A549 (cell line): ENCODE results near the gene ZDHHC1. TPM values are rescaled to one million over a fixed set of nuclear protein-coding genes. Genes with fewer than 3 reads are reported as not detected.

ENCODE experiments used
- ATAC-seq, 2 experiments: fragments of 200-7000 bp in 1 of 2; fragments of >200 bp in 1 of 2; cut with Nextera tagmentation in 1 of 2; cut with Tn5 transposase in 1 of 2; 3 replicates each; pipeline versions ENCODE4 v1.8.0 to v1.9.1; 2018 to 2020; ENCODE audit warnings: mild to moderate bottlenecking in 1 of 2, moderate library complexity in 1 of 2
- CTCF ChIA-PET: fragments of 300-600 bp; sonication (Branson Sonifier 250); formaldehyde crosslinking; extraction: SDS; loops from one replicate; lab custom pipeline; 2021; ENCODE audit warnings: antibody characterized with exemption, inconsistent platforms; lab: Yijun Ruan, JAX
- POLR2A ChIA-PET: fragments of 350-600 bp; formaldehyde crosslinking; extraction: SDS; loops from one replicate; lab custom pipeline; 2021; ENCODE audit warnings: antibody characterized with exemption, inconsistent platforms; lab: Yijun Ruan, JAX
- DNase-seq, 2 experiments: peaks; one replicate each; pipeline versions ENCODE4 v3.0.0 to v3.0.0-alpha.2; 2011 to 2016; ENCODE audit warnings: low read depth in 1 of 2, low spot score in 1 of 2
- FAIRE-seq: peaks from 2 replicates; lab custom pipeline; 2011; peaks lifted over from hg19 to GRCh38; lab: Jason Lieb, UNC
- H3K27ac ChIP-seq, 2 experiments: fragments of >200 bp; sonication (Bioruptor Twin); formaldehyde crosslinking; 3 replicates each; pipeline ENCODE4 v1.5.1; 2016 to 2017
- H3K4me1 ChIP-seq: fragments of >200 bp; sonication (Bioruptor Twin); formaldehyde crosslinking; 3 replicates; pipeline ENCODE4 v1.6.1; 2016
- H3K4me2 ChIP-seq: fragments of >200 bp; sonication (Bioruptor Twin); formaldehyde crosslinking; 3 replicates; pipeline ENCODE4 v1.6.1; 2016
- H3K4me3 ChIP-seq: fragments of >200 bp; sonication (Bioruptor Twin); formaldehyde crosslinking; 3 replicates; pipeline ENCODE4 v1.5.1; 2016
- H3K9me3 ChIP-seq: fragments of >200 bp; sonication (Bioruptor Twin); formaldehyde crosslinking; 3 replicates; pipeline ENCODE4 v1.6.1; 2016
- CBX2 ChIP-seq: fragments of 200-600 bp; sonication (generic); IDR thresholded peaks from 2 replicates; pipeline ENCODE4 v1.6.1; 2016; ENCODE audit warnings: low read depth, mild to moderate bottlenecking, borderline replicate concordance
- CEBPB ChIP-seq, 2 experiments: fragments of >200 bp in 1 of 2; sonication (Bioruptor Twin) in 1 of 2; formaldehyde crosslinking in 1 of 2; IDR thresholded peaks; 2 replicates each; pipeline ENCODE4 v1.6.1; 2012 to 2016
- CTCF ChIP-seq: fragments of >200 bp; sonication (Bioruptor Twin); formaldehyde crosslinking; IDR thresholded peaks from 3 replicates; pipeline ENCODE4 v1.5.1; 2016
- E2F6 ChIP-seq: IDR thresholded peaks from 2 replicates; pipeline ENCODE4 v1.6.1; 2012; ENCODE audit warnings: low read depth, borderline replicate concordance
- EHF ChIP-seq: fragments of 250-450 bp; sonication (Bioruptor Pico); IDR thresholded peaks from 2 replicates; pipeline ENCODE4 v1.5.0; 2020; ENCODE audit warnings: mild to moderate bottlenecking
- EHMT2 ChIP-seq: fragments of 200-600 bp; sonication (generic); IDR thresholded peaks from 2 replicates; pipeline ENCODE4 v1.6.1; 2016; ENCODE audit warnings: antibody characterized with exemption, low read depth, mild to moderate bottlenecking, moderate library complexity
- EP300 ChIP-seq, 2 experiments: fragments of >200 bp; sonication (Bioruptor Twin); formaldehyde crosslinking; IDR thresholded peaks; 2 replicates in 1 of 2; 3 replicates in 1 of 2; pipeline ENCODE4 v1.6.1; 2016 to 2017
- GATA3 ChIP-seq: IDR thresholded peaks from 2 replicates; pipeline ENCODE4 v1.6.1; 2012; ENCODE audit warnings: borderline replicate concordance
- HEYL ChIP-seq: fragments of 250-450 bp; sonication (Bioruptor Pico); IDR thresholded peaks from 2 replicates; pipeline ENCODE4 v1.8.0; 2021; ENCODE audit warnings: mild to moderate bottlenecking, moderate library complexity
- HOXB13 ChIP-seq: fragments of 250-450 bp; sonication (Bioruptor Pico); IDR thresholded peaks from 2 replicates; pipeline ENCODE4 v1.5.0; 2020; ENCODE audit warnings: low read depth, mild to moderate bottlenecking, moderate library complexity
- HOXB5 ChIP-seq: fragments of 250-450 bp; sonication (Bioruptor Pico); IDR thresholded peaks from 2 replicates; pipeline ENCODE4 v1.5.0; 2020; ENCODE audit warnings: mild to moderate bottlenecking, moderate library complexity
- MAFK ChIP-seq: fragments of 450-650 bp; IDR thresholded peaks from 2 replicates; pipeline ENCODE4 v1.6.1; 2014; ENCODE audit not compliant: partially characterized antibody
- MAX ChIP-seq: IDR thresholded peaks from 2 replicates; pipeline ENCODE4 v1.6.1; 2012
- NPAS2 ChIP-seq: fragments of 250-450 bp; sonication (Bioruptor Pico); IDR thresholded peaks from 2 replicates; pipeline ENCODE4 v1.8.0; 2022; ENCODE audit warnings: mild to moderate bottlenecking, moderate library complexity, borderline replicate concordance
- RARB ChIP-seq: fragments of 250-450 bp; sonication (Bioruptor Pico); IDR thresholded peaks from 2 replicates; pipeline ENCODE4 v1.8.0; 2021; ENCODE audit warnings: mild to moderate bottlenecking, moderate library complexity
- RFX5 ChIP-seq: fragments of 450-650 bp; IDR thresholded peaks from 2 replicates; pipeline ENCODE4 v1.7.1; 2014; ENCODE audit warnings: antibody characterized with exemption, mild to moderate bottlenecking, moderate library complexity
- SMC3 ChIP-seq: fragments of >200 bp; sonication (Bioruptor Twin); formaldehyde crosslinking; IDR thresholded peaks from 3 replicates; pipeline ENCODE4 v1.6.1; 2018; ENCODE audit warnings: inconsistent platforms
- USF2 ChIP-seq: fragments of 450-650 bp; IDR thresholded peaks from 2 replicates; pipeline ENCODE4 v1.6.1; 2014; ENCODE audit warnings: antibody characterized with exemption
- ZNF302 ChIP-seq: fragments of 250-450 bp; sonication (Bioruptor Pico); IDR thresholded peaks from 2 replicates; pipeline ENCODE4 v1.9.0; 2021; ENCODE audit warnings: inconsistent platforms, mild to moderate bottlenecking, moderate library complexity
- WGBS: methylation state at CpG from one replicate; pipeline ENCODE4 v1.1.6; 2017; ENCODE audit errors: missing lambda C conversion rate; 5-methylcytosine and 5-hydroxymethylcytosine counted together
- polyA plus RNA-seq, 4 experiments: library from polyadenylated mRNA; depleted of rRNA in 3 of 4; stranded (reverse); fragments of >200 nt; fragmentation: RNase III in 1 of 4; extraction: RNeasy Plus Mini Kit Qiagen cat#74134 plus additional on column Dnase treatment in 1 of 4; gene quantifications; 2 replicates in 3 of 4; 3 replicates in 1 of 4; pipeline ENCODE4 v1.2.3, GENCODE V29; 2011 to 2017

Gene ZDHHC1
- polyA plus RNA-seq, 2 of the 4 experiments (the other 2 are of a cell fraction), result 3.5 to 5.9 TPM

GRCh38 chr16:67409631-67410030, 6.6 kb downstream of the ZDHHC1 start:
- no peak for DNase-seq
- Histone ChIP-seq H3K4me3 (no peak overlapping the region), H3K4me2 (no peak overlapping the region), H3K4me1 (peaks cover 11% of the 10 kb centered on the region; the same call in 2 of the 3 replicates), H3K27ac (0 out of 6 replicates have a peak overlapping the region, but pooled peaks of 1 of the 2 experiments have one; percentile 8), H3K9me3 (no peaks in the 10 kb centered on the region)
- 90% methylated on average over 8 of the region's 9 CpGs for WGBS
- FAIRE-seq, result no peak
- no peak for ATAC-seq
- CTCF ChIA-PET, result interaction anchor here (0.6 to 3.0 kb wide), 3 partner anchors 10 to 16 kb away, joined by 3 to 17 read pairs (median 4); partner anchors contain the start of gene TPPP3
- TF ChIP-seq CBX2, result no peak
- no peak for TF ChIP-seq E2F6
- no peak for TF ChIP-seq RARB (CRISPR knock-in tag)
- no peak for TF ChIP-seq RFX5
- no peak for TF ChIP-seq NPAS2
- TF ChIP-seq CEBPB (IDR thresholded peaks at IDR 0.05), result no peak
- TF ChIP-seq GATA3, result no peak
- no peak for TF ChIP-seq EP300 (IDR thresholded peaks at IDR 0.05)
- TF ChIP-seq CTCF, result no peak
- no peak for TF ChIP-seq USF2
- no peak for TF ChIP-seq SMC3
- POLR2A ChIA-PET, result no interaction called here

- ChIA-PET POLR2A (no interaction called here), CTCF (interaction anchor here (0.6 to 3.6 kb wide), 13 partner anchors 9 to 825 kb away, joined by 3 to 17 read pairs (median 4); partner anchors contain the start of genes LRRC36, TPPP3 and ZDHHC1)
- WGBS, result 78% methylated on average over 6 of the region's 6 CpGs
- no peak overlapping the region for H3K4me3 ChIP-seq
- H3K4me2 ChIP-seq, result no peak overlapping the region
- peaks cover 11% of the 10 kb centered on the region; the same call in 2 of the 3 replicates for H3K4me1 ChIP-seq
- ATAC-seq (peak in 1 of 2 experiments; percentile 41; a peak in 3 of 6 replicates), DNase-seq (no peak), FAIRE-seq (no peak)
- TF ChIP-seq ZNF302 (CRISPR knock-in tag) (no peak), MAX (no peak), EHMT2 (no peak), HEYL (no peak), HOXB13 (CRISPR knock-in tag) (no peak)
- H3K9me3 ChIP-seq, result no peaks in the 10 kb centered on the region
- no peak overlapping the region for H3K27ac ChIP-seq
Measured at GRCh38 chr16:67407788-67408452, 8.4 kb downstream of the ZDHHC1 start.

GRCh38 chr16:67407176-67407787, 9.0 kb downstream of the ZDHHC1 start:
- no peak; a peak in 1 of 6 replicates for ATAC-seq
- TF ChIP-seq EP300 (IDR thresholded peaks at IDR 0.05) (no peak), EHF (CRISPR knock-in tag) (no peak), MAFK (no peak), HOXB5 (CRISPR knock-in tag) (no peak)
- TF ChIP-seq, all 56 proteins: peak for 0
- DNase-seq (no peak), FAIRE-seq (no peak)
- Histone ChIP-seq H3K4me2 (no peak overlapping the region), H3K27ac (no peak overlapping the region), H3K4me3 (no peak overlapping the region), H3K4me1 (peaks cover 11% of the 10 kb centered on the region; the same call in 2 of the 3 replicates), H3K9me3 (no peaks in the 10 kb centered on the region)
- WGBS, result 88% methylated on average over 7 of the region's 7 CpGs
- ChIA-PET CTCF (interaction anchor here (0.6 to 3.6 kb wide), 11 partner anchors 8 to 825 kb away, joined by 3 to 17 read pairs (median 4); partner anchors contain the start of gene ZDHHC1), POLR2A (interaction anchor here (0.6 kb wide), 1 partner anchor 72 kb away, joined by 3 read pairs; no protein-coding TSS in a partner anchor)
